Stimulated activated naive CD8-positive, alpha-beta T cell treated with anti-CD3 and anti-CD28 coated beads, Interleukin-15, Interleukin-2, amounts not matched to agents 100 ng/mL and 50 ng/mL, for 24 hours (primary cell): ENCODE results near the gene RBM48.

ENCODE experiments used
- H3K27ac Mint-ChIP-seq: one replicate; pipeline ENCODE4 v1.8.0; 2021; ENCODE audit warnings: mild to moderate bottlenecking, mixed read lengths
- H3K27me3 Mint-ChIP-seq: one replicate; pipeline ENCODE4 v1.8.0; 2021; ENCODE audit warnings: mixed read lengths
- H3K36me3 Mint-ChIP-seq: one replicate; pipeline ENCODE4 v1.8.0; 2021; ENCODE audit warnings: low read depth, mixed read lengths
- H3K4me1 Mint-ChIP-seq: one replicate; pipeline ENCODE4 v1.8.0; 2021; ENCODE audit warnings: low read depth, mixed read lengths
- H3K4me3 Mint-ChIP-seq: one replicate; pipeline ENCODE4 v1.8.0; 2021; ENCODE audit warnings: mild to moderate bottlenecking, mixed read lengths
- H3K9me3 Mint-ChIP-seq: one replicate; pipeline ENCODE4 v1.8.0; 2021; ENCODE audit warnings: mixed read lengths

Gene RBM48

DNA sequence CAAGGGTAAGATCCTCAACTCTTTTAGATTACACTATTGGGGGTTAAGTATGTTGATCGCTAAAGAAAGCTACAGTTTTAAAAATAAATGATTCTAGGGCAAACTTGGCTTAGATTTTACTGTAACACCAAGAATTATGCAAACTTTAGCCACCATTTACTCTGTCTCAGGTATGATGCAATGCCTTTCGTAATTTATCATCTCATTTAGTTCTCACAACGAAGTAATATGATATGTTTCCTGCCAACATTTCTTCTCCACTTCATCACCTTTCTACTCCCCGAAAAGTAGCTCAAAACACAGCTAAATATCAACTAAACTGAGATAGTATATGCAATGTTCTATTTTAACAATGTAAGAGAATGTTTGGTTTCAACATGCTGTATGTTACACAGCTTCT lies 40.5 kb downstream of the RBM48 start:
- H3K27ac Mint-ChIP-seq: no peak overlapping the region
- no peaks in the 10 kb centered on the region for H3K27me3 Mint-ChIP-seq
- no peaks in the 10 kb centered on the region for H3K9me3 Mint-ChIP-seq
- H3K36me3 Mint-ChIP-seq: peaks cover 59% of the 10 kb centered on the region
- H3K4me1 Mint-ChIP-seq: peaks cover 2% of the 10 kb centered on the region
- H3K4me3 Mint-ChIP-seq: no peak overlapping the region

- Mint-ChIP-seq H3K4me3 (no peak overlapping the region), H3K4me1 (peaks cover 4% of the 10 kb centered on the region)
Observed at GRCh38 chr7:92576296-92576695, 47.7 kb downstream of the RBM48 start.

DNA sequence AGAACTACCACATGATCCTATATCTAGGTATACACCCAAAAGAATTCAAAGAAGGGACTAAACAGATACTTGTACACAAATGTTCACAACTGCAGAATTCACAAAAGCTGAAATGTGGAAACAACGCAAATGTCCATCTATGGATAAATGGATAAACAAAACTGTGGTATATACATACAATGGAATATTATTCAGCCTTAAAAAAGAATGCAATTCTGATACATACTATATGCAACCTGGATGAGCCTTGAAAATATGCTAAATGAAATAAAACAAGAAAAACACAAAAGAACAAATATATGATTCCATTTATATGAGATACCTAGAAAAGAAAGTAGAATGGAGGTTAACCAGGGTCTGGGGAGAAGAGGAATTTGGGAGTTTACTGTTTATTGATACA lies 54.4 kb downstream of the RBM48 start:
- Mint-ChIP-seq H3K9me3 (peaks cover 3% of the 10 kb centered on the region), H3K27me3 (no peaks in the 10 kb centered on the region), H3K4me1 (peaks cover 49% of the 10 kb centered on the region), H3K4me3 (no peak overlapping the region), H3K36me3 (peaks cover 74% of the 10 kb centered on the region), H3K27ac (no peak overlapping the region)

More at GRCh38 chr7:92576296-92576695, 47.7 kb downstream of the RBM48 start:
- Mint-ChIP-seq H3K36me3 (peaks cover 75% of the 10 kb centered on the region), H3K27me3 (no peaks in the 10 kb centered on the region), H3K27ac (no peak overlapping the region), H3K9me3 (no peaks in the 10 kb centered on the region)

GRCh38 chr7:92584953-92585352 lies 56.4 kb downstream of the RBM48 start:
- H3K4me3 Mint-ChIP-seq: no peak overlapping the region

GRCh38 chr7:92586403-92586802 lies 57.8 kb downstream of the RBM48 start:
- Mint-ChIP-seq H3K36me3 (peaks cover 58% of the 10 kb centered on the region), H3K4me1 (peaks cover 71% of the 10 kb centered on the region), H3K27me3 (peaks cover under 1% of the 10 kb centered on the region), H3K27ac (peak overlapping the region; percentile 32), H3K9me3 (peaks cover 3% of the 10 kb centered on the region), H3K4me3 (peak overlapping the region; percentile 20)

More at GRCh38 chr7:92584953-92585352, 56.4 kb downstream of the RBM48 start:
- H3K9me3 Mint-ChIP-seq: peaks cover 3% of the 10 kb centered on the region
- peaks cover 71% of the 10 kb centered on the region for H3K36me3 Mint-ChIP-seq
- peaks cover 65% of the 10 kb centered on the region for H3K4me1 Mint-ChIP-seq
- peak overlapping the region; percentile 69 for H3K27ac Mint-ChIP-seq
- no peaks in the 10 kb centered on the region for H3K27me3 Mint-ChIP-seq

DNA sequence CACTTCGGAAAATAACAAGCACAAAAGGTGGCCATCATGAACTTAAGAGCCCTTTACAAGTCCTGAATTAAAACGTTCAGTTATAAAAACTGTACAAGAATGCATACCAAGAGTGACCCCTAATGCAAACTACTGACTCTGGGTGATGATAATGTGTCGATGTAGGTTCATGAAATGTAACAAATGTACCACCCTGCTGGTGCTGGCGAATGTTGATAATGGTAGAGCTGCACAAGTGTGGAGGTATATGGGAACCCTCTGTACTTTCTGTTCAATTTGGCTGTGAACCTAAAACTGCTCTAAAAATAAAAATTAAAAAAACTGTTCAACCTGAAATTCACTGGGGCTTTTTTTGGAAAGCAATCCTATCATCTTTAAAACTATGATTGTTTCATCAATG lies 58.2 kb downstream of the RBM48 start:
- Mint-ChIP-seq H3K36me3 (peaks cover 54% of the 10 kb centered on the region), H3K4me3 (peak overlapping the region; percentile 20), H3K9me3 (peaks cover 3% of the 10 kb centered on the region), H3K4me1 (peaks cover 71% of the 10 kb centered on the region), H3K27me3 (peaks cover 4% of the 10 kb centered on the region), H3K27ac (peak overlapping the region; percentile 46)
